ENCODE results near the gene NUDT17. TPM values are rescaled to one million over a fixed set of nuclear protein-coding genes. Genes with fewer than 3 reads are reported as not detected.

NUDT17 gene
- total and polyA plus RNA-seq, 2 experiments from 2014 or later = 9.5 to 12.0 TPM

GRCh38 chr1:145889722-145890121 lies 44.3 kb downstream of the NUDT17 start:
- 95 to 96% methylated on average over 3 of the region's 3 CpGs for WGBS, 2 experiments (ENCODE audit: low coverage in 1 of 2, low lambda C conversion rate in 2 of 2, missing lambda C conversion rate in 2 of 2)
- Histone ChIP-seq H3K9me2 (ENCODE audit: insufficient read depth) (no peaks in the 10 kb centered on the region), H3F3A (ENCODE audit: insufficient read depth) (peaks cover 31% of the 10 kb centered on the region), H3K36me3 (ENCODE audit: low read depth) (no peaks in the 10 kb centered on the region), H3K9me3 (ENCODE audit: low read depth) (no peaks in the 10 kb centered on the region), H3K27ac (no peak overlapping the region), H3K4me2 (ENCODE audit: unreplicated experiment) (no peak overlapping the region), H3K9ac (no peak overlapping the region), H4K20me1 (ENCODE audit: insufficient read depth) (no peaks in the 10 kb centered on the region), H2AFZ (no peak overlapping the region), H3K79me2 (ENCODE audit: insufficient read depth) (no peaks in the 10 kb centered on the region), H3K27me3 (replicated peaks; ENCODE audit: insufficient read depth) (no peaks in the 10 kb centered on the region), H3K4me1 (ENCODE audit: insufficient read depth) (peaks cover 26% of the 10 kb centered on the region), H3K4me3 (no peak overlapping the region)
- TF ChIP-seq EZH2phosphoT487 (IDR thresholded peaks at IDR 0.05; ENCODE audit: insufficient read depth, low read depth) = no peak
- no peak for TF ChIP-seq EZH2 (IDR thresholded peaks at IDR 0.05; ENCODE audit: insufficient read depth, poor library complexity, severe bottlenecking)
- in situ Hi-C loops (cut with MboI) = no loop called here
- no peak for DNase-seq

DNA sequence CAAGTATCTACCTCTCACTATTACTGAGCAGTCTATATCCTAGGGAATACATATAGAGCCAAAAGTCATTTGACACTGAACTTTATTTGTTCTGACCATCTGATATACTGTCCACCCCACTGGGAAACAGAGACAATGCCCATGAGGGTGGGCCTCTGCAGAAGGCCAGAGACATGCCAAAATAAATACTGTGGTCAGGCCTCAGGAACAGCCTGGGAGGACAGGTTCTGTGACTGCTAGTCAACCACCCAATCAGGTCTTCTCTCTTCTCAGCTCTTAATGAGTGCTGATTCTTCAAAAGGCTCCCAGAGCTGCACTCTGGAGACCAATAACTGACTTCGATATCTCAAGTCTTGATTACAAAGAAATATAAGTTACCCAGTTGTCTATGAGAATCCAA lies 45.7 kb downstream of the NUDT17 start:
- no peak overlapping the region for H3K4me3 ChIP-seq
- no peaks in the 10 kb centered on the region for H3K79me2 ChIP-seq (ENCODE audit: insufficient read depth)
- peaks cover 25% of the 10 kb centered on the region for H3F3A ChIP-seq (ENCODE audit: insufficient read depth)
- no peaks in the 10 kb centered on the region for H3K9me2 ChIP-seq (ENCODE audit: insufficient read depth)
- H2AFZ ChIP-seq = peak overlapping the region; percentile 93
- H3K27me3 ChIP-seq (replicated peaks; ENCODE audit: insufficient read depth) = no peaks in the 10 kb centered on the region
- peak overlapping the region; percentile 77 for H3K4me2 ChIP-seq (ENCODE audit: unreplicated experiment)
- TF ChIP-seq EZH2 (IDR thresholded peaks at IDR 0.05; ENCODE audit: insufficient read depth, poor library complexity, severe bottlenecking) (no peak), EZH2phosphoT487 (IDR thresholded peaks at IDR 0.05; ENCODE audit: insufficient read depth, low read depth) (no peak)
- peak overlapping the region; percentile 80 for H3K27ac ChIP-seq
- no peaks in the 10 kb centered on the region for H3K9me3 ChIP-seq (ENCODE audit: low read depth)
- peak overlapping the region; percentile 60 for H3K9ac ChIP-seq
- H3K4me1 ChIP-seq (ENCODE audit: insufficient read depth) = peaks cover 17% of the 10 kb centered on the region
- no peaks in the 10 kb centered on the region for H4K20me1 ChIP-seq (ENCODE audit: insufficient read depth)
- in situ Hi-C loops (cut with MboI) = no loop called here
- 38 to 57% methylated on average over 1 of the region's 1 CpG for WGBS, 2 experiments (ENCODE audit: low coverage in 1 of 2, low lambda C conversion rate in 2 of 2, missing lambda C conversion rate in 2 of 2)
- no peaks in the 10 kb centered on the region for H3K36me3 ChIP-seq (ENCODE audit: low read depth)
- no peak for DNase-seq

GRCh38 chr1:145891587-145892485 lies 46.4 kb downstream of the NUDT17 start:
- in situ Hi-C loops (cut with MboI) = no loop called here
- peak overlapping the region; percentile 77 for H3K4me2 ChIP-seq (ENCODE audit: unreplicated experiment)
- WGBS, 2 experiments (ENCODE audit: low coverage in 1 of 2, low lambda C conversion rate in 2 of 2, missing lambda C conversion rate in 2 of 2) = 0 to 3% methylated on average over 6 of the region's 6 CpGs
- no peaks in the 10 kb centered on the region for H3K27me3 ChIP-seq (replicated peaks; ENCODE audit: insufficient read depth)
- no peaks in the 10 kb centered on the region for H3K36me3 ChIP-seq (ENCODE audit: low read depth)
- H3F3A ChIP-seq (ENCODE audit: insufficient read depth) = peaks cover 25% of the 10 kb centered on the region
- peak overlapping the region; percentile 80 for H3K27ac ChIP-seq
- H3K9ac ChIP-seq = peak overlapping the region; percentile 60
- no peaks in the 10 kb centered on the region for H4K20me1 ChIP-seq (ENCODE audit: insufficient read depth)
- H3K9me2 ChIP-seq (ENCODE audit: insufficient read depth) = no peaks in the 10 kb centered on the region
- H2AFZ ChIP-seq = peak overlapping the region; percentile 93
- no peak for TF ChIP-seq EZH2phosphoT487 (IDR thresholded peaks at IDR 0.05; ENCODE audit: insufficient read depth, low read depth)
- TF ChIP-seq EZH2 (IDR thresholded peaks at IDR 0.05; ENCODE audit: insufficient read depth, poor library complexity, severe bottlenecking) = no peak
- peak overlapping the region; percentile 50 for H3K4me3 ChIP-seq
- H3K79me2 ChIP-seq (ENCODE audit: insufficient read depth) = no peaks in the 10 kb centered on the region
- peak; percentile 96 for DNase-seq
- no peaks in the 10 kb centered on the region for H3K9me3 ChIP-seq (ENCODE audit: low read depth)
- H3K4me1 ChIP-seq (ENCODE audit: insufficient read depth) = peaks cover 17% of the 10 kb centered on the region

GRCh38 chr1:145892486-145893087 lies 47.2 kb downstream of the NUDT17 start:
- TF ChIP-seq EZH2phosphoT487 (IDR thresholded peaks at IDR 0.05; ENCODE audit: insufficient read depth, low read depth) (no peak), EZH2 (IDR thresholded peaks at IDR 0.05; ENCODE audit: insufficient read depth, poor library complexity, severe bottlenecking) (no peak)
- peak; percentile 28 for DNase-seq

More at GRCh38 chr1:145892486-145893087, 47.2 kb downstream of the NUDT17 start:
- peaks cover 25% of the 10 kb centered on the region for H3F3A ChIP-seq (ENCODE audit: insufficient read depth)
- in situ Hi-C loops (cut with MboI) = no loop called here
- no peaks in the 10 kb centered on the region for H3K9me2 ChIP-seq (ENCODE audit: insufficient read depth)
- WGBS, 2 experiments (ENCODE audit: low coverage in 1 of 2, low lambda C conversion rate in 2 of 2, missing lambda C conversion rate in 2 of 2) = 76 to 79% methylated on average over 3 of the region's 3 CpGs
- no peaks in the 10 kb centered on the region for H3K79me2 ChIP-seq (ENCODE audit: insufficient read depth)
- H3K9ac ChIP-seq = peak overlapping the region; percentile 60
- H3K9me3 ChIP-seq (ENCODE audit: low read depth) = no peaks in the 10 kb centered on the region
- peak overlapping the region; percentile 93 for H2AFZ ChIP-seq
- H3K4me1 ChIP-seq (ENCODE audit: insufficient read depth) = peaks cover 17% of the 10 kb centered on the region
- no peaks in the 10 kb centered on the region for H4K20me1 ChIP-seq (ENCODE audit: insufficient read depth)
- H3K4me3 ChIP-seq = peak overlapping the region; percentile 50; the same call in 1 of the 2 replicates
- no peaks in the 10 kb centered on the region for H3K27me3 ChIP-seq (replicated peaks; ENCODE audit: insufficient read depth)
- no peaks in the 10 kb centered on the region for H3K36me3 ChIP-seq (ENCODE audit: low read depth)
- H3K27ac ChIP-seq = peak overlapping the region; percentile 80
- peak overlapping the region; percentile 77 for H3K4me2 ChIP-seq (ENCODE audit: unreplicated experiment)
